ENCODE data around the gene JHY.

- no peak for TF ChIP-seq CTCF (IDR thresholded peaks at IDR 0.05 in 8 of 11, conservative IDR thresholded peaks at IDR 0.05 in 3 of 11)
- no peak for TF ChIP-seq POLR2A (IDR thresholded peaks at IDR 0.05)
- no peak for TF ChIP-seq POLR2AphosphoS5 (IDR thresholded peaks at IDR 0.05)
Observed at GRCh38 chr11:122872046-122872445, 10.5 kb upstream of the JHY start.

All from spleen (tissue), 7 donors.